Mucosa of rectum (tissue), 2 donors: ENCODE measurements around the gene NRGN.
A peak's percentile ranks its signal among the peaks of the same experiment; 100 is the strongest.

Experiments used
- H3K27ac ChIP-seq, 2 donors: one replicate each; pipeline ENCODE4 v1.7.0; 2013; ENCODE audit warnings: inconsistent platforms in 2 of 2, low read depth in 2 of 2, low read length in 2 of 2
- H3K27me3 ChIP-seq, 2 donors: one replicate each; pipeline ENCODE4 v1.7.0; 2013; ENCODE audit warnings: low read length in 2 of 2; ENCODE audit not compliant: control insufficient read depth in 2 of 2, insufficient read depth in 2 of 2
- H3K36me3 ChIP-seq, 2 donors: one replicate each; pipeline ENCODE4 v1.7.0; 2013; ENCODE audit warnings: low read length in 2 of 2; ENCODE audit not compliant: control insufficient read depth in 2 of 2, insufficient read depth in 2 of 2
- H3K4me1 ChIP-seq, 2 donors: one replicate each; pipeline ENCODE4 v1.7.0; 2013; ENCODE audit warnings: low read length in 2 of 2, mild to moderate bottlenecking in 1 of 2; ENCODE audit not compliant: control insufficient read depth in 2 of 2, insufficient read depth in 2 of 2
- H3K4me3 ChIP-seq, 2 donors: one replicate each; pipeline ENCODE4 v1.7.0; 2013; ENCODE audit warnings: low read length in 2 of 2
- H3K9ac ChIP-seq, 2 donors: one replicate each; pipeline ENCODE4 v1.7.0; 2013; ENCODE audit warnings: low read length in 2 of 2, low read depth in 1 of 2, mild to moderate bottlenecking in 1 of 2
- H3K9me3 ChIP-seq, 2 donors: one replicate each; pipeline ENCODE4 v1.7.0; 2013; ENCODE audit warnings: low read length in 2 of 2; ENCODE audit not compliant: control insufficient read depth in 2 of 2
- donor health status: healthy.
- donor health status: Normal muscosa, but diverticular disease.

The NRGN gene

GRCh38 chr11:124719534-124719933 lies 20.2 kb upstream of the NRGN start:
- no peaks in the 10 kb centered on the region for H3K9me3 ChIP-seq
- no peak overlapping the region for H3K9ac ChIP-seq
- H3K27me3 ChIP-seq: peaks cover 18 to 20% of the 10 kb centered on the region in 2 donors
- no peak overlapping the region for H3K27ac ChIP-seq
- H3K4me3 ChIP-seq: no peak overlapping the region
- H3K4me1 ChIP-seq: peaks cover 5 to 12% of the 10 kb centered on the region in 2 donors
- H3K36me3 ChIP-seq: no peaks in the 10 kb centered on the region

- H3K27me3 ChIP-seq: peaks cover 18 to 20% of the 10 kb centered on the region in 2 donors
- peaks cover 16 to 25% of the 10 kb centered on the region in 2 donors for H3K4me1 ChIP-seq
- no peak overlapping the region for H3K27ac ChIP-seq
- H3K4me3 ChIP-seq: no peak overlapping the region
- no peaks in the 10 kb centered on the region for H3K36me3 ChIP-seq
- no peak overlapping the region for H3K9ac ChIP-seq
- H3K9me3 ChIP-seq: no peaks in the 10 kb centered on the region
Measured at GRCh38 chr11:124722176-124722575, 17.6 kb upstream of the NRGN start.

GRCh38 chr11:124724979-124725718 lies 14.6 kb upstream of the NRGN start:
- no peak overlapping the region for H3K9ac ChIP-seq
- H3K4me1 ChIP-seq: peaks cover 13 to 14% of the 10 kb centered on the region in 2 donors
- no peaks in the 10 kb centered on the region for H3K36me3 ChIP-seq
- H3K27me3 ChIP-seq: no peaks in the 10 kb centered on the region
- peak overlapping the region; percentile 56 to 57 for H3K27ac ChIP-seq
- no peaks in the 10 kb centered on the region for H3K9me3 ChIP-seq
- H3K4me3 ChIP-seq: peak overlapping the region; percentile 19 to 55

GRCh38 chr11:124725719-124726105 lies 14.0 kb upstream of the NRGN start:
- Histone ChIP-seq H3K9ac (no peak overlapping the region), H3K9me3 (no peaks in the 10 kb centered on the region), H3K27me3 (no peaks in the 10 kb centered on the region), H3K4me3 (no peak overlapping the region), H3K4me1 (peaks cover 13 to 14% of the 10 kb centered on the region in 2 donors), H3K36me3 (no peaks in the 10 kb centered on the region), H3K27ac (peak overlapping the region in 1 of 2 donors; percentile 57)

- Histone ChIP-seq H3K36me3 (no peaks in the 10 kb centered on the region), H3K27me3 (no peaks in the 10 kb centered on the region), H3K27ac (no peak overlapping the region), H3K4me1 (peaks cover 13 to 14% of the 10 kb centered on the region in 2 donors), H3K4me3 (no peak overlapping the region), H3K9me3 (no peaks in the 10 kb centered on the region), H3K9ac (no peak overlapping the region)
Measured at GRCh38 chr11:124727474-124727873, 12.3 kb upstream of the NRGN start.

GRCh38 chr11:124728134-124728533 lies 11.6 kb upstream of the NRGN start:
- no peak overlapping the region for H3K9ac ChIP-seq
- peaks cover 13 to 14% of the 10 kb centered on the region in 2 donors for H3K4me1 ChIP-seq

GRCh38 chr11:124729571-124729970 lies 10.2 kb upstream of the NRGN start:
- H3K9ac ChIP-seq: no peak overlapping the region
- peaks cover 11 to 12% of the 10 kb centered on the region in 2 donors for H3K4me1 ChIP-seq
- H3K4me3 ChIP-seq: no peak overlapping the region
- H3K27ac ChIP-seq: no peak overlapping the region
- no peaks in the 10 kb centered on the region for H3K27me3 ChIP-seq
- H3K9me3 ChIP-seq: no peaks in the 10 kb centered on the region
- H3K36me3 ChIP-seq: no peaks in the 10 kb centered on the region

More at GRCh38 chr11:124728134-124728533, 11.6 kb upstream of the NRGN start:
- H3K27me3 ChIP-seq: no peaks in the 10 kb centered on the region
- H3K36me3 ChIP-seq: no peaks in the 10 kb centered on the region
- no peak overlapping the region for H3K4me3 ChIP-seq
- no peaks in the 10 kb centered on the region for H3K9me3 ChIP-seq
- H3K27ac ChIP-seq: no peak overlapping the region

GRCh38 chr11:124732230-124732629 lies 7.5 kb upstream of the NRGN start:
- H3K9me3 ChIP-seq: no peaks in the 10 kb centered on the region
- H3K27ac ChIP-seq: no peak overlapping the region
- no peak overlapping the region for H3K4me3 ChIP-seq
- no peaks in the 10 kb centered on the region for H3K27me3 ChIP-seq
- H3K36me3 ChIP-seq: no peaks in the 10 kb centered on the region
- H3K4me1 ChIP-seq: no peaks in the 10 kb centered on the region
- no peak overlapping the region for H3K9ac ChIP-seq

- H3K36me3 ChIP-seq: no peaks in the 10 kb centered on the region
- no peak overlapping the region for H3K9ac ChIP-seq
- no peak overlapping the region for H3K4me3 ChIP-seq
- no peak overlapping the region for H3K27ac ChIP-seq
- peaks cover 10% of the 10 kb centered on the region in 2 donors for H3K4me1 ChIP-seq
- H3K9me3 ChIP-seq: no peaks in the 10 kb centered on the region
- H3K27me3 ChIP-seq: peaks cover 0 to 8% of the 10 kb centered on the region in 2 donors
Measured at GRCh38 chr11:124736736-124737135, 3.0 kb upstream of the NRGN start.

- H3K27me3 ChIP-seq: peaks cover 0 to 10% of the 10 kb centered on the region in 2 donors
- H3K9ac ChIP-seq: no peak overlapping the region
- H3K4me3 ChIP-seq: no peak overlapping the region
- H3K36me3 ChIP-seq: no peaks in the 10 kb centered on the region
- no peaks in the 10 kb centered on the region for H3K9me3 ChIP-seq
- H3K27ac ChIP-seq: no peak overlapping the region
- H3K4me1 ChIP-seq: peaks cover 10% of the 10 kb centered on the region in 2 donors
Measured at GRCh38 chr11:124737638-124738305, 2.0 kb upstream of the NRGN start.
